Measurements from ENCODE around the gene IQSEC1. TPM values are rescaled to one million over a fixed set of nuclear protein-coding genes. Genes with fewer than 3 reads are reported as not detected.

Gene IQSEC1
- polyA plus RNA-seq, 2 of the 4 experiments (the other 2 are of a cell fraction) = 3.7 to 10.7 TPM

- ATAC-seq = no peak
- H3K4me1 ChIP-seq = no peaks in the 10 kb centered on the region
- H3K27ac ChIP-seq = no peak overlapping the region
- H3K4me2 ChIP-seq = no peak overlapping the region
- no peaks in the 10 kb centered on the region for H3K9me3 ChIP-seq
- no peak for TF ChIP-seq POLR2A (IDR thresholded peaks at IDR 0.05; ENCODE audit: low read length)
- TF ChIP-seq CBX2 (IDR thresholded peaks at IDR 0.05; ENCODE audit: borderline replicate concordance, low read depth) = no peak
- no peak for TF ChIP-seq USF2 (IDR thresholded peaks at IDR 0.05)
- TF ChIP-seq ATOH8 (CRISPR knock-in tag; IDR thresholded peaks at IDR 0.05; ENCODE audit: low read depth) = no peak
- no peak for TF ChIP-seq FOSL2 (IDR thresholded peaks at IDR 0.05)
- TF ChIP-seq FOSL2 (CRISPR knock-in tag; IDR thresholded peaks at IDR 0.05) = no peak
- no peak overlapping the region for H3K4me3 ChIP-seq
- POLR2A ChIA-PET = no interaction called here
- WGBS (ENCODE audit: missing lambda C conversion rate) = 90% methylated on average over 5 of the region's 11 CpGs
- FAIRE-seq = no peak
- CTCF ChIA-PET = no interaction called here
- DNase-seq (ENCODE audit: low read depth in 1 of 2, low spot score in 1 of 2) = no peak
Observed at GRCh38 chr3:13058346-13059120, 14.7 kb downstream of the IQSEC1 start.

- WGBS (ENCODE audit: missing lambda C conversion rate) = no CpG with 5 or more reads among the region's 6 CpGs
- FAIRE-seq (no peak), ATAC-seq (peak in 1 of 2 experiments; percentile 30; a peak in 3 of 6 replicates), DNase-seq (ENCODE audit: low read depth in 1 of 2, low spot score in 1 of 2) (no peak)
- ChIA-PET CTCF (no interaction called here), POLR2A (no interaction called here)
- Histone ChIP-seq H3K4me3 (no peak overlapping the region), H3K4me1 (no peaks in the 10 kb centered on the region), H3K27ac (no peak overlapping the region), H3K9me3 (no peaks in the 10 kb centered on the region), H3K4me2 (no peak overlapping the region)
- TF ChIP-seq HES2 (IDR thresholded peaks at IDR 0.05) (no peak), ZFP36 (IDR thresholded peaks at IDR 0.05; ENCODE audit: borderline replicate concordance, partially characterized antibody) (no peak), RCOR1 (IDR thresholded peaks at IDR 0.05; ENCODE audit: low read depth, low read length) (no peak), CEBPB (IDR thresholded peaks at IDR 0.05) (no peak), CHD4 (IDR thresholded peaks at IDR 0.05; ENCODE audit: borderline replicate concordance) (no peak), EHMT2 (IDR thresholded peaks at IDR 0.05; ENCODE audit: low read depth) (no peak), E2F6 (IDR thresholded peaks at IDR 0.05; ENCODE audit: borderline replicate concordance, low read depth) (no peak), USF2 (IDR thresholded peaks at IDR 0.05) (no peak)
Observed at GRCh38 chr3:13057282-13058040, 15.8 kb downstream of the IQSEC1 start.

GRCh38 chr3:13055634-13056033, 17.6 kb downstream of the IQSEC1 start:
- no peak overlapping the region for H3K27ac ChIP-seq
- H3K9me3 ChIP-seq = no peaks in the 10 kb centered on the region
- no peak overlapping the region for H3K4me3 ChIP-seq
- FAIRE-seq = no peak
- ATAC-seq = no peak
- POLR2A ChIA-PET = interaction anchor here (0.6 kb wide), 1 partner anchor 14 kb away, joined by 3 read pairs; no protein-coding TSS in a partner anchor
- CTCF ChIA-PET = no interaction called here
- H3K4me2 ChIP-seq = no peak overlapping the region
- no peak for TF ChIP-seq RCOR1 (IDR thresholded peaks at IDR 0.05; ENCODE audit: low read depth, low read length)
- no peak for TF ChIP-seq ESRRA (IDR thresholded peaks at IDR 0.05; ENCODE audit: borderline replicate concordance, low read length)
- no peak for TF ChIP-seq ELK1 (IDR thresholded peaks at IDR 0.05; ENCODE audit: low read depth, low read length)
- TF ChIP-seq ZNF302 (CRISPR knock-in tag; IDR thresholded peaks at IDR 0.05) = no peak
- TF ChIP-seq CTCF (IDR thresholded peaks at IDR 0.05) = no peak
- TF ChIP-seq NR3C1 (IDR thresholded peaks at IDR 0.05) = no peak
- TF ChIP-seq E2F6 (IDR thresholded peaks at IDR 0.05; ENCODE audit: borderline replicate concordance, low read depth) = no peak
- TF ChIP-seq CEBPB (IDR thresholded peaks at IDR 0.05) = no peak
- no peak for DNase-seq (ENCODE audit: low read depth in 1 of 2, low spot score in 1 of 2)
- 83% methylated on average over 7 of the region's 7 CpGs for WGBS (ENCODE audit: missing lambda C conversion rate)
- no peaks in the 10 kb centered on the region for H3K4me1 ChIP-seq

Measured in A549 (cell line).